Ectodermal cell (in vitro differentiated cells): Measurements from ENCODE around the gene E2F1.
A peak's percentile ranks its signal among the peaks of the same experiment; 100 is the strongest.

ENCODE experiments used
- H3K27ac ChIP-seq: 2 replicates; pipeline ENCODE4 v1.7.0; 2013; ENCODE audit warnings: mild to moderate bottlenecking, low read depth, low read length; ENCODE audit not compliant: insufficient read depth, poor library complexity, severe bottlenecking
- H3K27me3 ChIP-seq: 2 replicates; pipeline ENCODE4 v1.7.0; 2013; ENCODE audit warnings: mild to moderate bottlenecking, low read length; ENCODE audit not compliant: insufficient read depth, control insufficient read depth, poor library complexity, severe bottlenecking
- H3K36me3 ChIP-seq: one replicate; pipeline ENCODE4 v1.7.0; 2013; ENCODE audit warnings: low read length; ENCODE audit not compliant: control insufficient read depth, insufficient read depth
- H3K4me1 ChIP-seq: one replicate; pipeline ENCODE4 v1.7.0; 2013; ENCODE audit warnings: low read length; ENCODE audit not compliant: control insufficient read depth, insufficient read depth
- H3K4me3 ChIP-seq: 2 replicates; pipeline ENCODE4 v1.7.0; 2013; ENCODE audit warnings: low read depth, low read length, control low read depth; ENCODE audit not compliant: insufficient read depth
- H3K9me3 ChIP-seq: 2 replicates; pipeline ENCODE4 v1.7.0; 2013; ENCODE audit warnings: mild to moderate bottlenecking, low read length, moderate library complexity; ENCODE audit not compliant: control insufficient read depth
- WGBS, 2 experiments: methylation state at CpG; one replicate each; pipeline ENCODE4 v1.1.7; 2013; ENCODE audit warnings: missing lambda C conversion rate in 2 of 2; 5-methylcytosine and 5-hydroxymethylcytosine counted together

Gene E2F1

DNA sequence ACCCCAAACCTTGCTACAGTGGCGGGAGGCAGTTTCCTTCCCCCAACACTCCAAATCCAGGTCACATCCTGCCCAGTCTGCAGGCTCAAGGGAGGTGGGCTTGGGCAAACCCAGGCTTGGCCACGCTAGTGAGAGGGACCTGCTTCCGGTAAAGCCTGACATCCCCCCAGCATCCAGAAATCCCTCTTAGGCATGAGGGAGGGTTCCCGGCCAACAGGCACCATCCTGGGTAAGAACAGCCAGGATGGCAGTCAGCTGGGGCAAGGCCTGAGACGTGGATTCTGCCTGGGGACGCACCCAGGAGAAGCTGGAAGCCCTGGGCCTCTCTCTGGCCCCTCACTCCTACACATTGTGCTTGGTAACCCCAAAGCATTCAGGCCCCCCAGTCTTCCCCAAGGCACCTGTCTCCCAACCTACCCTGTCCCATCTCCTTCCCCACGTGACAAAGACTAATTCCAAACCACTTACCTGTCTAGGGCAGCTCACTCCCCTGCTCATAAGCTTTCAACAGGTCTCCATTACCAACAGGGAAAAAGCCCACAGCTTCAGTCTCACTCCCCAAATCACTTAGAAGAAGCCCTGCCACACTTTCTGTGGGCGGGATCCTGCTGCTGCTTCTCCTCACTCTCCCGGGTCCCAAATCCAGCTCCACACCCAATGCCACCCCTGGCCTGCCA, 22.0 kb downstream of the E2F1 start:
- Histone ChIP-seq H3K27me3 (peaks cover 14% of the 10 kb centered on the region), H3K9me3 (no peaks in the 10 kb centered on the region), H3K4me1 (peaks cover 7% of the 10 kb centered on the region), H3K27ac (no peak overlapping the region), H3K36me3 (no peaks in the 10 kb centered on the region), H3K4me3 (peak overlapping the region; percentile 91)
- 57 to 61% methylated on average over 9 of the region's 9 CpGs for WGBS, 2 experiments

DNA sequence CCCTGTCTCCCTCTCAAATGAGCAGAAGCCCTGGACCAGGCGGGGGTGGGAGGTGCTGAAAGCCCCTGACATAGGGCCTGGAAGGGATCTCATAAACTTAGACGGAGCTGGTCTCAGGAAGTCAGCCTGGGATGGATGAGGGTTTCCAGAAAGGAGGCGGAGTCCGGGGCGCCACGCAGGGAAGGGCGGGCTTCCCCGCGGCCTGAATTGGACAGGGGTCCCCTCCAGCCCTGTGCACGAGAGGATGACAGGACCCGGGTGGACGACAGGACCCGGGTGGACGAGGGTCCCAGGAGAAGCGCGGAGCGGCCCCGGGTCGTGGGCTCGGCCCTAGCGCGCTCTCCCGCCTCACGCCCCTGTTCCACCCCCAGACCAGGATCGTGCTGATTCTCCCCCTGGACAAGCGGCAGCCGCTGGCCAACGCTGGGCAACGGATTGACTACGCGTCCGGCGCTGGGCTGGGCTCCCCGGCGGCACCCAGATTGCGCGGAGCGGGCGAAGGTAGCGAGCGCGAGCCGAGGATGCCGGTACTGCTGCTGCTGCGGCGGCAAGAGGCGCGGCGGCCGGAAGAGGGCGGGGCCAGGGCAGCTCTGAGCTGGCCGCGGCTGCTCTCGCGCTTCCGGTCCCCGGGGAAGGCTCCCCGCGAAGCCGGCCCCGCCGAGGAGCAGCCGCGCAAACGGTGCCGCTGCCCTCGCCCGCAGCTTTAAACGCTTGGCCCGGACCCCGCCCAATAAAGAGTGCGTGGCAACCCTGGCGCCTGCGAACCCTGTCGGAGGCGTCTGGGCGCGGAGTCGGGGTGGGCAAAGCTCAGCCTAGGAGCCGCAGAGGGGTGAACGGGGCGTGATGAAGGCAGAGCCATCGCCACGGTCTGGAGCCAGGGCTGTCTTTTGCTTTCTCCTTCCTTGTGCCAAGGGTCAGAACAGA, 22.8 kb downstream of the E2F1 start:
- H3K27ac ChIP-seq = no peak overlapping the region
- peaks cover 14% of the 10 kb centered on the region for H3K27me3 ChIP-seq

DNA sequence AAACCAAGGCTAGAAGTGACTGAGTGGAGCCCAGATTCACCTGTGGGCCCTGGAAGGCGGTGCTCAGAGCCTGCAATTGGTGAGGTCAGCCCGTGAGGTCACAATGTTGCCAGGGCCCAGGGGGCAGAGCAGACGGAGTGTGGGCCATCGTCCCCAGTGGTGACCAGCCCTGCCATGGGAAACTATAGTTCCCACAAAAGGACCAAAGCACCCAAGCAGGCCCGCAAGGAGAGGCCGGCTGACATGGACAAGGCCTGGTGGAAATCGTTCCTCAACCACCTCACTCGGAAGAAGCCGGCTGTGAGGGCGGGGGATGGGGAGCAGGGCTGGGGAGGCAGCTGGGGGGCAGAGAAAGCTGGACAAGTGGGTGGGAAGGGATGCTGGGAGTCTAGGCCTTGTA, 24.0 kb downstream of the E2F1 start, which contains the start of gene C20orf144:
Gene C20orf144, plus strand, starts transcription at position 156 of the 400 bp plus-strand sequence. Its CDS starts 19 bp downstream, at position 175.
- H3K27ac ChIP-seq = no peak within 1 kb of the TSS
- 93 to 95% methylated on average over 10 of the region's 10 CpGs for WGBS, 2 experiments

More for the DNA sequence above, 22.8 kb downstream of the E2F1 start:
- H3K36me3 ChIP-seq = no peaks in the 10 kb centered on the region
- 1% methylated on average over 84 of the region's 84 CpGs for WGBS, 2 experiments
- H3K4me1 ChIP-seq = peaks cover 7% of the 10 kb centered on the region
- H3K4me3 ChIP-seq = peak overlapping the region; percentile 91
- H3K9me3 ChIP-seq = no peaks in the 10 kb centered on the region

DNA sequence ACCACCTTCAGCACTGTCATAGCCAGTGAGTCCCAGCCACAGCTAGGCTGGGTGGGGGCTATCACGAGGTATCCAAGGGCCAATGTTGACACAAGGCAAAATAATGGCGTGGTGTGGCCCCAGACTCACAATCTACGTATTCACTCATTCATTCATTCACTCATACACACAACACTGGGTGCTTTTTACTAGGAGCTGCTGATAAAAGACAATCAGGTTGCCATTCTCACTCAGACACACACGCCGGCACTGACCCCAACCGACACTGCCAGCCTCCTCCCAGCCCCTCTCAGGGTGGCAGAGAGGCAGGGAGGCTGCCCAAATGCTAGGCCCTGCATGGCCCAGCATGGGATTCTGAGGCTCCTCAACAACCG, 25.5 kb downstream of the E2F1 start:
- Histone ChIP-seq H3K27me3 (no peaks in the 10 kb centered on the region), H3K36me3 (no peaks in the 10 kb centered on the region), H3K9me3 (no peaks in the 10 kb centered on the region), H3K4me3 (no peak overlapping the region), H3K4me1 (peaks cover 4% of the 10 kb centered on the region), H3K27ac (no peak overlapping the region)
- 92 to 95% methylated on average over 7 of the region's 7 CpGs for WGBS, 2 experiments

More for the DNA sequence above, 24.0 kb downstream of the E2F1 start, which contains the start of gene C20orf144:
- Histone ChIP-seq H3K27me3 (peaks cover 4% of the 10 kb centered on the region), H3K4me3 (peak within 1 kb of the TSS; percentile 91), H3K9me3 (no peaks in the 10 kb centered on the region), H3K36me3 (no peaks in the 10 kb centered on the region), H3K4me1 (peaks cover 7% of the 10 kb centered on the region)

DNA sequence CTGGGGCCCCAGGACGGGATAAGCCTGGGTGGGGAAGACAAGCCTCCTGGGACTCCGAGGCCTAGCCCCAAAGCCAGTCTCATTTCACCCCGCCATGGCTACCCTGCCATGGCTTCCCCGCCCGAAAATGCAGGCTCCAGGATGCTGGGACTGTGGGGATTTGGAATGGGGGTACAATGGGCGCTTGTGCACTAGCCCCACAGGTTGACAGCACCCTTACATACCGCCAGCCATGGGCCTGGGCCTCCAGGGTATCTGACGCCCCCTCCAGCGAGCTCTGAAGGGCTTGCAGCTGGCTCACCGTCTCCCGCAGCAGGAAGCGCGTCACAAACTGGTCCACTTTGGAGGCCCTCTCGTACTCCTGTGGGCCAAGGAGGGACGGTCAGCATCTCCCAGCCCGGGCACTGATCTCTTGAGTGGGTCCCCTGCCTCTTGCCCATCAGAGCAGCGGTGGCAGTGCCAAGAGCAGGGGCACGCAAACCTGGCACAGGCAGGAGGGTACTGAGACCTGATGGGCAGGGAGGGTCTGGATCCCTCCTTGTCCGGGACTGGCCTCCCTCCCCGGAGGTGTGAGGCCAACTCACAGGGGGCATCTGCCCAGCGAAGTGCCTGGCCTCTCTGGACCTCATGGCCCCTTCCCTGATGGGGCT, 26.0 kb downstream of the E2F1 start:
- 92 to 94% methylated on average over 21 of the region's 21 CpGs for WGBS, 2 experiments
- Histone ChIP-seq H3K36me3 (no peaks in the 10 kb centered on the region), H3K27me3 (no peaks in the 10 kb centered on the region), H3K9me3 (no peaks in the 10 kb centered on the region), H3K27ac (no peak overlapping the region), H3K4me1 (peaks cover 4% of the 10 kb centered on the region), H3K4me3 (no peak overlapping the region)

DNA sequence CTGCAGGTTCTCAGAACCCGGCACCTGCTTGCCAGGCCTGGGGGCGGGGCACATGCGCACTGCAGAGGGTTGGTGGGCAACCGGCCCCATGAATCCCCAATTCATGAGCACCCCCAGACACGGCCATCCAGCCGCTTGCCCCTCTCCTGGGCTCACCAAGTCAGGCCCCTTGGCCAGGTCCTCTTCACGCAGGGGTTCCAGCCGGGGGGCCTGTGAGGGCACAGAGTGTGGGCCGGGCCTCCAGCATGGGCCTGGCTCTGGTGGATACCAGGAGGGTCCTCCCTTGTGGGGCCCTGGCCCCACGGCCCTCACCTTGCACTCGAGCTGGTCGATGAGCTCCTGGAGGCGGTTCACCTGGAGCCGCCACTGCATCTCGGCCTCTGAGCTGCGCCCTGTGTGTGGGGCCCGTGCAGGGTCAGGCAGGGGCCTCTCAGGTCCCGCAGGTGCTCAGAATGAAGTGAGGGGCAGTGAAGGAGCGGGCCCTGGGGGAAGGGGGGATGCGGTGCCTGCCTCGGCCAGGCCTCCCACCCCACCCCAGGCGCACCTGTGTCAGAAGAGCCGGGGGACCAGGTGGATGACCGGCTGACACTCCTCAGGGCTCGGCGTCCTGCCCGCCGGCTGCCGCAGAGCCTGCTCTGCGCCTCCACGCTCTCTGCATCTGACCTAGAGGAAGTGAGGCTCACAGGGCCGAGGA, 26.7 kb downstream of the E2F1 start:
- H3K36me3 ChIP-seq = no peaks in the 10 kb centered on the region
- no peak overlapping the region for H3K27ac ChIP-seq
- H3K9me3 ChIP-seq = no peaks in the 10 kb centered on the region
- 95 to 96% methylated on average over 32 of the region's 32 CpGs for WGBS, 2 experiments
- H3K4me1 ChIP-seq = peaks cover 4% of the 10 kb centered on the region
- H3K27me3 ChIP-seq = no peaks in the 10 kb centered on the region
- no peak overlapping the region for H3K4me3 ChIP-seq

DNA sequence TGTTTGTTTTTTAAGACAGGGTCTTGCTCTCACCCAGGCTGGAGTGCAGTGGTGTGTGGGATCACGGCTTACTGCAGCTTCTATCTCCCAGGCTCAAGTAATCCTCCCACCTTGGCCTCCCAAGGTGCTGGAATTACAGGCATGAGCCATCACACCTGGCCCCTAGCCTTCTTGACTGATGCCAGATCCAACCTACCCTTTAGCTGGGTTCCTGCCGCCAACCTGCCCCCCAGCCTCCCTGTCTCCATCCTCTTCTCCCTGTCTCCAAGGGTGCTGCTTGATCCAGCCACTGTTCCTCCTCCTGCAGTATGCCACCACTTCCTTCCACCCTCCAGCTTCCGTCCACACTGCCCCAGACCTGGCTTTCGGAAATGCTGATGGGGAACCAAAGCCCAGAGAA, 27.3 kb downstream of the E2F1 start:
- Histone ChIP-seq H3K4me3 (no peak overlapping the region), H3K36me3 (no peaks in the 10 kb centered on the region), H3K9me3 (no peaks in the 10 kb centered on the region), H3K27ac (no peak overlapping the region), H3K4me1 (peaks cover 4% of the 10 kb centered on the region), H3K27me3 (no peaks in the 10 kb centered on the region)
- WGBS, 2 experiments = 91 to 93% methylated on average over 4 of the region's 4 CpGs

DNA sequence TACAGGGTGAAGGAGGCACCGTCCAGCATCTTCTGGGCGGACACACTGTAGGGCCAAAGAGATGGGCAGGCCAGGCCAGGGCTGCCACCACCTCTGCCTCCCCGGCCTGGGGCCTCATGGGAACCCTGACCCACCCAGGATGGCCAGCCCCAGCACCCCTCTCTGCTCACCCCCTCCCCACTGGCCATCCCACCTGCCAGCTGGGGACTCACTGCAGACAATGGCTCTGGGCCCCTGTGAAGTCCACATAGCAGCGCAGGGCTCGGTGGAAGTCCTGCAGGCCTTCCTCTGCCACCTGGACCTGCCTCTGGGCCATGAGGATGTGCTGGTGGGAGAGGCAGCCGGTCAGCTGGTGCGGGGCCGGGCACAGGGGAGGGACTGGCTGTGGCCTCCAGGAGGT, 27.7 kb downstream of the E2F1 start:
- 93 to 95% methylated on average over 8 of the region's 8 CpGs for WGBS, 2 experiments
- no peak overlapping the region for H3K4me3 ChIP-seq
- no peak overlapping the region for H3K27ac ChIP-seq
- no peaks in the 10 kb centered on the region for H3K27me3 ChIP-seq
- H3K36me3 ChIP-seq = no peaks in the 10 kb centered on the region
- no peaks in the 10 kb centered on the region for H3K9me3 ChIP-seq
- peaks cover 4% of the 10 kb centered on the region for H3K4me1 ChIP-seq

DNA sequence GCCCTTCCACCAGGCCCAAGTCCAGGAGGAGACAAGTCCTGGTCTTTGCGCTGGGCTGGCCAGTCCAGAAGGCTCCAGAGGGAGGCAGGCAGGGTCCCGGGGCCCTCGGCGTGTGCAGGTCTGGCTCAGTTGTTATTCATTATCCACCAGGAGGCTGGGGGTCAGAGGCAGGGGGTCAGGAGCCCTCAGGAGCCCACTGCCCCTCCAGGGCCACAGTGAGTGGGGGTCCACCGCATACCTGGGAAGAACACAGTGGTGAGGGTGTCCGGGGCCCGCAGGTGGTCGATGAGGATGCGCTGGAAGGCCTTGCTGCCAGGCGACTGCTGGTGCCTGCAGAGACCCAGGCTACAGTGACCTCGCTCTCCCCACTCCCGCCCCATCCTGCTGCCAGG, 28.5 kb downstream of the E2F1 start:
- Histone ChIP-seq H3K27ac (no peak overlapping the region), H3K4me1 (peaks cover 1% of the 10 kb centered on the region), H3K27me3 (no peaks in the 10 kb centered on the region), H3K4me3 (no peak overlapping the region), H3K36me3 (no peaks in the 10 kb centered on the region), H3K9me3 (no peaks in the 10 kb centered on the region)
- 94 to 95% methylated on average over 12 of the region's 12 CpGs for WGBS, 2 experiments
